ENCODE results near the gene MYO1A. TPM values are rescaled to one million over a fixed set of nuclear protein-coding genes. Genes with fewer than 3 reads are reported as not detected.

MYO1A gene
- total and polyA plus RNA-seq, 12 donors = 0.01 to 0.08 TPM; not detected in 10

GRCh38 chr12:57046086-57046791 is 3.7 kb downstream of the MYO1A start:
- intact Hi-C loops (cut with DNase I) = no loop called here
- ATAC-seq (peak in 1 of 8 donors; percentile 36), DNase-seq (no peak)
- Histone ChIP-seq H3K4me1 (peaks cover 0 to 29% (median 0%) of the 10 kb centered on the region in 9 donors), H3K36me3 (no peaks in the 10 kb centered on the region), H3K27ac (no peak overlapping the region), H3K4me3 (no peak overlapping the region), H3K27me3 (peaks cover 0 to 24% (median 8%) of the 10 kb centered on the region in 7 donors), H3K9me3 (no peaks in the 10 kb centered on the region)
- WGBS, 2 donors = 62 to 68% methylated on average over 6 of the region's 6 CpGs
- TF ChIP-seq, protein P1, sequence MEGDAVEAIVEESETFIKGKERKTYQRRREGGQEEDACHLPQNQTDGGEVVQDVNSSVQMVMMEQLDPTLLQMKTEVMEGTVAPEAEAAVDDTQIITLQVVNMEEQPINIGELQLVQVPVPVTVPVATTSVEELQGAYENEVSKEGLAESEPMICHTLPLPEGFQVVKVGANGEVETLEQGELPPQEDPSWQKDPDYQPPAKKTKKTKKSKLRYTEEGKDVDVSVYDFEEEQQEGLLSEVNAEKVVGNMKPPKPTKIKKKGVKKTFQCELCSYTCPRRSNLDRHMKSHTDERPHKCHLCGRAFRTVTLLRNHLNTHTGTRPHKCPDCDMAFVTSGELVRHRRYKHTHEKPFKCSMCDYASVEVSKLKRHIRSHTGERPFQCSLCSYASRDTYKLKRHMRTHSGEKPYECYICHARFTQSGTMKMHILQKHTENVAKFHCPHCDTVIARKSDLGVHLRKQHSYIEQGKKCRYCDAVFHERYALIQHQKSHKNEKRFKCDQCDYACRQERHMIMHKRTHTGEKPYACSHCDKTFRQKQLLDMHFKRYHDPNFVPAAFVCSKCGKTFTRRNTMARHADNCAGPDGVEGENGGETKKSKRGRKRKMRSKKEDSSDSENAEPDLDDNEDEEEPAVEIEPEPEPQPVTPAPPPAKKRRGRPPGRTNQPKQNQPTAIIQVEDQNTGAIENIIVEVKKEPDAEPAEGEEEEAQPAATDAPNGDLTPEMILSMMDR (IDR thresholded peaks at IDR 0.05) = no peak

GRCh38 chr12:57044889-57045288 is 5.0 kb downstream of the MYO1A start:
- 87 to 95% methylated on average over 3 of the region's 3 CpGs for WGBS, 2 donors
- no peak for DNase-seq
- Histone ChIP-seq H3K27me3 (peaks cover 0 to 25% (median 10%) of the 10 kb centered on the region in 7 donors), H3K4me3 (no peak overlapping the region), H3K27ac (no peak overlapping the region), H3K36me3 (no peaks in the 10 kb centered on the region), H3K9me3 (no peaks in the 10 kb centered on the region), H3K4me1 (peaks cover 0 to 33% (median 0%) of the 10 kb centered on the region in 9 donors)
- no peak for ATAC-seq
- intact Hi-C loops (cut with DNase I) = no loop called here
- TF ChIP-seq, protein P1 (IDR thresholded peaks at IDR 0.05) = no peak

DNA sequence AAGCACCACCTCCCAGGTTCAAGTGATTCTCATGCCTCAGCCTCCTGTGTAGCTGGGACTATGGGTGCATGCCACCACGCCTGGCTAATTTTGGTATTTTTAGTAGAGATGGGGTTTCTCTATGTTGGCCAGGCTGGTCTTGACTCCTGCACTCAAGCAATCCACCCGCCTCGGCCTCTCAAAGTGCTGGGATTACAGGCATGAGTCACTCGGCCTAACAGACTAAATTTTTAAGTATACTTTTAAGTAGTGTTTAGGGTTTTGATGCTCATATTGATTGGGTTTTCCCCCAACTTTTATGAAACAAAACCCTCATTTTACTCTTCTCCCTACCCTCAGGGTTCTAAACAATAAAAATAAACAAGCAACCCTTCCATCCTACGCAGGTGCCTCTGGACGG is 5.5 kb downstream of the MYO1A start:
- intact Hi-C loops (cut with DNase I) = no loop called here
- no peak for DNase-seq
- 83 to 89% methylated on average over 6 of the region's 6 CpGs for WGBS, 2 donors
- Histone ChIP-seq H3K4me1 (peaks cover 0 to 33% (median 0%) of the 10 kb centered on the region in 9 donors), H3K36me3 (no peaks in the 10 kb centered on the region), H3K4me3 (no peak overlapping the region), H3K27ac (no peak overlapping the region), H3K9me3 (no peaks in the 10 kb centered on the region), H3K27me3 (peaks cover 0 to 25% (median 10%) of the 10 kb centered on the region in 7 donors)
- TF ChIP-seq, protein P1 (IDR thresholded peaks at IDR 0.05) = no peak
- no peak for ATAC-seq

GRCh38 chr12:57042695-57043094 is 7.2 kb downstream of the MYO1A start:
- intact Hi-C loops (cut with DNase I) = no loop called here
- DNase-seq (no peak), ATAC-seq (no peak)
- Histone ChIP-seq H3K4me3 (no peak overlapping the region), H3K27ac (no peak overlapping the region), H3K36me3 (no peaks in the 10 kb centered on the region), H3K27me3 (peaks cover 0 to 25% (median 10%) of the 10 kb centered on the region in 7 donors), H3K9me3 (no peaks in the 10 kb centered on the region), H3K4me1 (peaks cover 0 to 23% (median 0%) of the 10 kb centered on the region in 9 donors)
- TF ChIP-seq, protein P1 (IDR thresholded peaks at IDR 0.05) = no peak
- WGBS, 2 donors = 95% methylated on average over 2 of the region's 2 CpGs
